T-helper 17 cell (primary cell): ENCODE results near the gene FAM76B. TPM values are rescaled to one million over a fixed set of nuclear protein-coding genes. Genes with fewer than 3 reads are reported as not detected.

ENCODE experiments used
- total RNA-seq, 4 donors: library from RNA in 2 of 4; stranded (reverse) in 2 of 4; gene quantifications; one replicate each; pipeline ENCODE4 v1.2.3 and lab custom pipeline; 2022 to 2026

The FAM76B gene
- total RNA-seq, 2 donors from 2014 or later, result 55.5 to 79.1 TPM

Other genes starting within 250 kb of the FAM76B start
- gene CEP57, start 716 bp upstream of the FAM76B start, total RNA-seq, result 10 to 100 TPM; 61.5 to 67.1 TPM
- 10 to 100 TPM in 1 of 2 donors, 1 to 10 TPM in 1; 8.3 to 14.0 TPM for gene MTMR2, start 134.3 kb upstream of the FAM76B start, total RNA-seq